CD4-positive, CD25-positive, alpha-beta regulatory T cell (primary cell): ENCODE measurements around the gene PTPN9. TPM values are rescaled to one million over a fixed set of nuclear protein-coding genes. Genes with fewer than 3 reads are reported as not detected.

Experiments
- ATAC-seq, 2 donors: fragments of 150-1000 bp; cut with Tn5 transposase; one replicate each; pipeline ENCODE4 v1.10.0; 2021; ENCODE audit warnings: low read depth in 2 of 2, moderate number of reproducible peaks in 2 of 2, moderate library complexity in 1 of 2
- DNase-seq, 3 donors: peaks; one replicate each; pipeline versions ENCODE4 v3.0.0 to v3.0.0-alpha.2; 2012 to 2022; ENCODE audit warnings: mixed read lengths in 1 of 3
- H3K27ac ChIP-seq: one replicate; pipeline ENCODE4 v1.7.0; 2013; ENCODE audit warnings: mild to moderate bottlenecking, low read length; ENCODE audit not compliant: insufficient read depth, poor library complexity, severe bottlenecking
- H3K27me3 ChIP-seq: one replicate; pipeline ENCODE4 v1.7.0; 2013; ENCODE audit warnings: low read length; ENCODE audit not compliant: control insufficient read depth, insufficient read depth
- H3K36me3 ChIP-seq: one replicate; pipeline ENCODE4 v1.7.0; 2013; ENCODE audit warnings: mild to moderate bottlenecking, low read length, moderate library complexity; ENCODE audit not compliant: control insufficient read depth, insufficient read depth
- H3K4me1 ChIP-seq: 2 replicates; pipeline ENCODE4 v1.7.0; 2013; ENCODE audit warnings: mild to moderate bottlenecking, low read length; ENCODE audit not compliant: insufficient read depth, control insufficient read depth, poor library complexity, severe bottlenecking
- H3K4me3 ChIP-seq: one replicate; pipeline ENCODE4 v1.7.0; 2013; ENCODE audit warnings: low read depth, mild to moderate bottlenecking, low read length, moderate library complexity
- H3K9me3 ChIP-seq, 2 experiments: 1 replicate in 1 of 2; 2 replicates in 1 of 2; pipeline ENCODE4 v1.7.0; 2013; ENCODE audit warnings: low read length in 2 of 2, mild to moderate bottlenecking in 1 of 2, moderate library complexity in 1 of 2; ENCODE audit not compliant: control insufficient read depth in 2 of 2
- H3K27ac Mint-ChIP-seq, 3 donors: one replicate each; pipeline ENCODE4 v1.8.0; 2020 to 2022; ENCODE audit warnings: mild to moderate bottlenecking in 3 of 3, mixed read lengths in 3 of 3, moderate library complexity in 2 of 3
- H3K27me3 Mint-ChIP-seq: one replicate; pipeline ENCODE4 v1.8.0; 2022; ENCODE audit warnings: mild to moderate bottlenecking, mixed read lengths
- H3K36me3 Mint-ChIP-seq: one replicate; pipeline ENCODE4 v1.8.0; 2020; ENCODE audit warnings: mixed read lengths
- H3K4me1 Mint-ChIP-seq, 4 donors: one replicate each; pipeline ENCODE4 v1.8.0; 2020 to 2022; ENCODE audit warnings: mixed read lengths in 4 of 4, mild to moderate bottlenecking in 1 of 4
- H3K4me3 Mint-ChIP-seq, 4 donors: one replicate each; pipeline ENCODE4 v1.8.0; 2020 to 2022; ENCODE audit warnings: mild to moderate bottlenecking in 4 of 4, mixed read lengths in 4 of 4, moderate library complexity in 3 of 4
- H3K9me3 Mint-ChIP-seq, 7 donors: one replicate each; pipeline ENCODE4 v1.8.0; 2020 to 2022; ENCODE audit warnings: mixed read lengths in 7 of 7, mild to moderate bottlenecking in 3 of 7, moderate library complexity in 2 of 7
- polyA plus RNA-seq, 4 donors: library from polyadenylated mRNA; unstranded; fragments of 300-500 nt; fragmentation: Illumina TruSeq; gene quantifications; one replicate each; pipeline ENCODE4 v1.2.3, GENCODE V29; 2021
- total RNA-seq: library from RNA; stranded (reverse); gene quantifications from one replicate; pipeline ENCODE4 v1.2.3, GENCODE V29; 2022

The PTPN9 gene
- total and polyA plus RNA-seq, 5 donors from 2014 or later, result 18.3 to 29.8 (median 24.4) TPM

DNA sequence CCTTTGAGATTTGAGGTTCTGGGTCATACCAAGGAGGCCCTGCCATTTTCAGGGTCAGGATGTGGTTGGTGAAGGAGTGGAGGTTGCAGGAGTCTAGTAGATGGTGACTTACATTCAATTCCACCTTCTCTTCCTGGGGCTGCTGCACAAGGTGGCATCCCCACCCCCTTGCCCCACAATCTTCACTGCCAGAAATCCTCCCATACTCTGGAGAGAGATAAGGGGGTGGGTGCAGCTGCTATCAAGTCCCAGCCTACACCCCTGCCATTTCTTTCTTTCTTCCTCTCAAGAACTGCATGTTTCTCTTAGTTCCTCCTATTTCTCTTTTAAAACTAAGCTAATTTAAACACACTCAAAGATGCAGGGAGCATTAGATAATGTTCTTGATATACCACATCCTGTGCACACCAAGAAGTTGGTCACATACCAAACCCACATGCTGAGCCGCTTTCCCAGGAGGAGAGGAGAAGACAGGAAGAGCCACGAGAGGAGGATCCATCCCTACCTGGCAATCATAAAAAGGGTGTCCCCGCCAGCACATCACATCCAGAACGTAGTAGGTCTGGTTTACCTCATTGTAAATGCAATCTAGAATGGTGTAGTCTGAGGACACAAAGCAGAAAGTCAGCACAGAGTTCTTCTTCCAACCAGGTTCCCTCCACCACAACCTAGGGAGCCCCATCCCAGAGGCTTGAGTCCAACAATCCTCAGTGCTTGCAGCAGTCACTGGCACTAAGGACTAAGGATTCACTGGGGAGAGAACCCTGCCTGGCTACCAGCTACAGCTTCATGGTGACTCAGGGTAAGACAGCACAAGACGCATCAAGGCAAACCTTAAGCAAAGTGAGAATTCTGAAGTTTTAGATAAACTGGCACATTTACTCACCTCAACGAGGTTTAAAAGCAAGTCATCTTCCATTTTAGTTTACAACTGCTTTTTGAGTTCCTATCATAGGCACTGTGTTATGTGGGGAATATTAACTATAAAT lies 27.9 kb upstream of the PTPN9 start:
- Histone ChIP-seq H3K4me1 (peaks cover 35% of the 10 kb centered on the region), H3K4me3 (peak overlapping the region; percentile 63), H3K27me3 (no peaks in the 10 kb centered on the region), H3K36me3 (peaks cover 6% of the 10 kb centered on the region), H3K9me3 (no peaks in the 10 kb centered on the region), H3K27ac (peak overlapping the region; percentile 73)
- peaks cover 5 to 44% (median 29%) of the 10 kb centered on the region in 4 donors for H3K4me1 Mint-ChIP-seq
- H3K4me3 Mint-ChIP-seq, result peak overlapping the region; percentile 18 to 81 (median 69)
- ATAC-seq, result peak; percentile 74 to 76
- H3K27ac Mint-ChIP-seq, result peak overlapping the region; percentile 96
- peak in 2 of 3 donors; percentile 39 to 83 for DNase-seq
- H3K9me3 Mint-ChIP-seq, result no peaks in the 10 kb centered on the region
- no peaks in the 10 kb centered on the region for H3K27me3 Mint-ChIP-seq
- H3K36me3 Mint-ChIP-seq, result peaks cover 34% of the 10 kb centered on the region

DNA sequence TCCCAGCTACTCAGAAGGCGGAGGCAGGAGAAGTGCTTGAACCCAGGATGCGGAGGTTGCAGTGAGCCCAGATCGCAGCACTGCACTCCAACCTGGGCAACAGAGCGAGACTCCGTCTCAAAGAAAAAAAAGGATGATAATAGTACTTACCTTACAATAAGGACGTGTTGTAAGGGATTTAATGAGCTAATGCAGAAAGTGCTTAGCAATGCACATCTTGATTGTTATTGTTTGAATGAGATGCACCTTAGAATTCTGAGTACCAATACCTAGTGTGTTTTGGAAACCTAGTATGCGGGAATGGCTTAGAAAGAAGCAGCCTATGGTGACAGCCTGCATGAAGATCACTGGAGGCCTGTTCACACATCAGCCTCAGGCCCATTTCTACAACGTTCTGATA lies 26.9 kb upstream of the PTPN9 start:
- Mint-ChIP-seq H3K36me3 (peaks cover 34% of the 10 kb centered on the region), H3K4me1 (peaks cover 5 to 44% (median 33%) of the 10 kb centered on the region in 4 donors)

DNA sequence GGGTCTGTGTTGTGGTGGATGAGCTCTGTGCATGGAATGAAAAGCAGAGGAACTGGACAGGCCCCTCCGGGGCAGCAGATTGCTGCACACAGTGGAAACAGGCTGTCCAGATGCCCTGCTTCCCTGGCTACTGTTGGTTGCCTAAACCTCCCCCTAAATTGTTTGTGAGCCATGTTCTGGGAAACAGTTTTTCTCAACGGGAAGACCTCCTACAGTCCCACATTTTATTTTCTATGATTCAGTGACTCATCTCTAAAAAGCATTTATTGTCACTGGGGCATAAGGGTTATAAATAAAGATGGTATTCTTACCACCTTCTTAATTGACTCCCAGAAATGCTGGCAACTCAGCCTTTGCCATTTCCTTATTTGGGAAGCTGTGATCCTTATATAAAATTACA lies 20.3 kb upstream of the PTPN9 start:
- Histone ChIP-seq H3K27me3 (no peaks in the 10 kb centered on the region), H3K27ac (no peak overlapping the region), H3K4me1 (peaks cover 19% of the 10 kb centered on the region), H3K4me3 (no peak overlapping the region), H3K36me3 (peaks cover 36% of the 10 kb centered on the region), H3K9me3 (no peaks in the 10 kb centered on the region)
- Mint-ChIP-seq H3K4me3 (no peak overlapping the region), H3K36me3 (peaks cover 30% of the 10 kb centered on the region), H3K27me3 (no peaks in the 10 kb centered on the region), H3K9me3 (no peaks in the 10 kb centered on the region), H3K4me1 (peaks cover 10 to 34% (median 26%) of the 10 kb centered on the region in 4 donors), H3K27ac (no peak overlapping the region)
- DNase-seq (no peak), ATAC-seq (no peak)

More for the DNA sequence above, 26.9 kb upstream of the PTPN9 start:
- Mint-ChIP-seq H3K9me3 (no peaks in the 10 kb centered on the region), H3K4me3 (peak overlapping the region; percentile 18 to 81 (median 69)), H3K27ac (peak overlapping the region; percentile 96), H3K27me3 (no peaks in the 10 kb centered on the region)
- Histone ChIP-seq H3K36me3 (peaks cover 9% of the 10 kb centered on the region), H3K27ac (peak overlapping the region; percentile 73), H3K4me1 (peaks cover 35% of the 10 kb centered on the region), H3K27me3 (no peaks in the 10 kb centered on the region), H3K4me3 (peak overlapping the region; percentile 63), H3K9me3 (no peaks in the 10 kb centered on the region)
- ATAC-seq (no peak), DNase-seq (no peak)

DNA sequence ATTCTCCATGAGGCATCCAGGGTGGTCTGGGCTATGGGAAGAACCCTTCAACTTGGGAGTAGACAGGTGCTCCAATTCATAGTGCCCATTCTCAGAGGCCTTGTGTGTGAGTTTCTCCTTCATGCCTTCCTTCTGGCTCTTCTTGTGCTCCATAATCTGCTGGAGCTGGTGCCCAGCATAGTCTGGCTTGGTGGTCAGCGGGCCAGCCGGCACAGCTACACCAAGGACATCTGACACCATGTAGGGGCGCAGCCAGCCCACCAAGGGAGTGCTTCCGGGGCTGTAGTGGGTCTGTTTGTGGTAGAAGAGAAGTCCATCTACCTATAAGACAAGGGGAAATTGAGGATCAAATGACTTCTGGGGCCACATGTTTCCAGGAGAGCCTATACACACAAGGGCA lies 19.2 kb upstream of the PTPN9 start:
- peaks cover 32% of the 10 kb centered on the region for H3K36me3 Mint-ChIP-seq
- peak overlapping the region; percentile 86 to 92 (median 87) for H3K27ac Mint-ChIP-seq
- Histone ChIP-seq H3K36me3 (peaks cover 36% of the 10 kb centered on the region), H3K9me3 (no peaks in the 10 kb centered on the region), H3K4me1 (peaks cover 19% of the 10 kb centered on the region), H3K27ac (peak overlapping the region; percentile 35), H3K27me3 (no peaks in the 10 kb centered on the region), H3K4me3 (peak overlapping the region; percentile 18)
- peak overlapping the region in 1 of 4 donors; percentile 4 for H3K4me3 Mint-ChIP-seq
- H3K4me1 Mint-ChIP-seq, result peaks cover 10 to 34% (median 26%) of the 10 kb centered on the region in 4 donors
- no peak for DNase-seq
- H3K27me3 Mint-ChIP-seq, result no peaks in the 10 kb centered on the region
- no peaks in the 10 kb centered on the region for H3K9me3 Mint-ChIP-seq
- ATAC-seq, result no peak

DNA sequence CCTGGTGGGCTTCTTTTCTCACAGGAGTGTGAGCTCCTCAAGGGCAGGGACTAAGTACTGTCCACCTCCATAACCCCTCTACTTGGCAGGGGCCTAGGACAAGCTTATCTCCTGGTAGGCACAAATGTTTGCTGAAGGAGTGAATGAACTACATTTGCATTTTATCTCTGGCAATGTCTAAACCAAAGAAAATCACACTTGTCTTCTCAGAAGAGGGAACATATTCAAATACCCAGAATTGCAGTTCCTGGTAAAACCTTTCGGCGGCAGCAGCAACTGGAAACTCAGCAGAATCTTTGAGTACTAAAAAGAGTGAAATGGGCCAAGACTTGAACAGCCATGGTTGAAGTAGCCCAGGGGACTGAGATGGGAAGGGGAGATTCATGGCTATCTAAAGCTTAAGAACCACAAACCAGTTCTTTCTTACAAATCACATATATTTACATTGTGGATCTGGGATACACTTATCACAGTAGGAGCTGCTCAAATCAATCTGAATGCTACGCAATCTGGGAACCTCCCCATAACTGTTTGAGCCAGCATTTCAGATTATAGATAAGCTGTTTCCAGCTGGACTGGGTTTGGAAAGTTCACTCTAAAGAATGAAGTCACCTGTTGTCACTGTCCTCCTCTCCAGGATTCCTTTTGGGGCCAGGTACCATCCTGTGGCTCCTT lies 18.7 kb upstream of the PTPN9 start:
- peak overlapping the region; percentile 5 to 42 (median 12) for H3K4me3 Mint-ChIP-seq

DNA sequence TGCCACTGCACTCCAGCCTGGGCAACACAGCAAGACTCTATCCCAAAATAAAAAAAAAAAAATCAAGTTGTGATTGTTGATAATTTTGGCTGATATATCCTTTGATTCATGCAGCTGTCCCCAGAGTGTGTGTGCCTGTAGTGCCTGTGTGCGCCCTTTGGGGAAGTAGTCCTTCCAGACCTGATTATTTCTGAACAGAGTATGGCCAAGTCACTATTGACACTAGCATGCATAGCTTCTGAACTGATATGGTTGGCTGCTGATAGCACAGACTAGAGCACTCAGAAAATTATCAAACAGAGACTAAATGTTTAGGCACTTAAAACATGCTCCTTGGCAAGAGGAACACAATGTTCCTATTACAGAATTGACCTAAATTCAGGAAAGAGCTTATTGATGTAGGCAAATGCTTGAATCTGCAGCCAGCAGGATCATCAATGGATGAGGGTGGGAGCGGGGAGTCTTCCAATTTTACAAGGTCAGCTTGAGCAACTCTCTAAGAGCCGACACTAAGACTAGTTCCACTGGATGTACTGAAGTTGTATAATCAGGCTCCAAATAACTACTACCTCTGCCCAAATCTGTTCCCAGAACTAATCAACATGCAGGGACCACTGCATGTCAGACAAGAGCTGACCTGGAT lies 17.7 kb upstream of the PTPN9 start:
- Mint-ChIP-seq H3K9me3 (no peaks in the 10 kb centered on the region), H3K27me3 (no peaks in the 10 kb centered on the region), H3K27ac (peak overlapping the region in 2 of 3 donors; percentile 17 to 86), H3K4me3 (peak overlapping the region in 1 of 4 donors; percentile 1), H3K4me1 (peaks cover 10 to 34% (median 26%) of the 10 kb centered on the region in 4 donors), H3K36me3 (peaks cover 36% of the 10 kb centered on the region)
- Histone ChIP-seq H3K27me3 (no peaks in the 10 kb centered on the region), H3K9me3 (no peaks in the 10 kb centered on the region), H3K27ac (no peak overlapping the region), H3K4me1 (peaks cover 19% of the 10 kb centered on the region), H3K36me3 (peaks cover 36% of the 10 kb centered on the region), H3K4me3 (no peak overlapping the region)
- no peak for ATAC-seq
- no peak for DNase-seq

More for the DNA sequence above, 18.7 kb upstream of the PTPN9 start:
- peak overlapping the region; percentile 18 for H3K4me3 ChIP-seq
- H3K27me3 ChIP-seq, result no peaks in the 10 kb centered on the region
- Mint-ChIP-seq H3K36me3 (peaks cover 32% of the 10 kb centered on the region), H3K4me1 (peaks cover 10 to 34% (median 26%) of the 10 kb centered on the region in 4 donors), H3K27ac (peak overlapping the region; percentile 75 to 95 (median 86)), H3K27me3 (no peaks in the 10 kb centered on the region), H3K9me3 (no peaks in the 10 kb centered on the region)
- H3K4me1 ChIP-seq, result peaks cover 19% of the 10 kb centered on the region
- peak; percentile 73 for ATAC-seq
- peak overlapping the region; percentile 35 for H3K27ac ChIP-seq
- peak in 2 of 3 donors; percentile 31 to 94 for DNase-seq
- H3K9me3 ChIP-seq, result no peaks in the 10 kb centered on the region
- peaks cover 36% of the 10 kb centered on the region for H3K36me3 ChIP-seq

DNA sequence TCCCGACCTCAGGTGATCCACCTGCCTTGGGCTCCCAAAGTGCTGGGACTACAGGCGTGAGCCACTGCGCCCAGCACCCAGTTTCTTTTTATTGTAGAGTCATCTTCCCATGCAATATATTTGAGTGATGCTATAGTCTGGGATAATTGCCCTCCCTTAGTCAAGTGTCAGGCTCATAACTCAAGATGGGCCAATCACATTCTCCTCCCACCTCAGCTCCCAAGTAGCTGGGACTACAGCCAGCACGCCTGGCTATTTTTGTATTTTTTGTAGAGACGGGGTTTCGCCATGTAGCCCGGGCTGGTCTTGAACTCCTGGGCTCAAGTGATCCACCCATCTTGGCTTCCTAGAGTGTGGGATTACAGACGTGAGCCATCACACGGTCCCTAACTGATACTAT lies 15.2 kb upstream of the PTPN9 start:
- peaks cover 39% of the 10 kb centered on the region for H3K36me3 Mint-ChIP-seq
- Histone ChIP-seq H3K4me1 (peaks cover 17% of the 10 kb centered on the region), H3K27ac (no peak overlapping the region), H3K27me3 (no peaks in the 10 kb centered on the region), H3K4me3 (no peak overlapping the region), H3K9me3 (no peaks in the 10 kb centered on the region), H3K36me3 (peaks cover 22% of the 10 kb centered on the region)
- H3K27ac Mint-ChIP-seq, result no peak overlapping the region
- no peaks in the 10 kb centered on the region for H3K9me3 Mint-ChIP-seq
- ATAC-seq (no peak), DNase-seq (no peak)
- no peaks in the 10 kb centered on the region for H3K27me3 Mint-ChIP-seq
- peaks cover 10 to 39% (median 24%) of the 10 kb centered on the region in 4 donors for H3K4me1 Mint-ChIP-seq
- H3K4me3 Mint-ChIP-seq, result no peak overlapping the region
